Stimulated activated CD8-positive, alpha-beta memory T cell treated with anti-CD3 and anti-CD28 coated beads, Interleukin-4, amount 100 ng/mL, for 24 hours (primary cell): ENCODE measurements around the gene CYTH3.
A peak's percentile ranks its signal among the peaks of the same experiment; 100 is the strongest.
"Not testable (repeated sequence)": the region's sequence is repeated elsewhere in the genome, so short reads cannot be mapped to it uniquely, and the experiment has no call there.

Experiments
- DNase-seq: peaks from one replicate; pipeline ENCODE4 v3.0.0-alpha.2; 2020; ENCODE audit warnings: low read depth

The CYTH3 gene

GRCh38 chr7:6272481-6273323 lies at the start of gene CYTH3:
Gene CYTH3, minus strand, starts transcription at chr7:6272624. Its CDS starts 117 bp downstream, at chr7:6272507.
- DNase-seq: peak; percentile 65

GRCh38 chr7:6320791-6321190 lies 48.4 kb upstream of the CYTH3 start:
- DNase-seq: no peak

GRCh38 chr7:6317797-6318438 lies 45.5 kb upstream of the CYTH3 start:
- peak; percentile 2 for DNase-seq

GRCh38 chr7:6316226-6316625 lies 43.8 kb upstream of the CYTH3 start:
- no peak for DNase-seq

- DNase-seq: no peak
Observed at GRCh38 chr7:6315746-6316145, 43.3 kb upstream of the CYTH3 start.

- DNase-seq: no peak
Observed at GRCh38 chr7:6310271-6310993, 38.0 kb upstream of the CYTH3 start.

- DNase-seq: no peak
Observed at GRCh38 chr7:6307762-6308161, 35.3 kb upstream of the CYTH3 start.

- no peak for DNase-seq
Observed at GRCh38 chr7:6306471-6306870, 34.0 kb upstream of the CYTH3 start.

- no peak for DNase-seq
Observed at GRCh38 chr7:6305330-6305729, 32.9 kb upstream of the CYTH3 start.

- DNase-seq: not testable (repeated sequence)
Observed at GRCh38 chr7:6301446-6301845, 29.0 kb upstream of the CYTH3 start.

GRCh38 chr7:6299774-6300173 lies 27.4 kb upstream of the CYTH3 start:
- no peak for DNase-seq

- DNase-seq: no peak
Observed at GRCh38 chr7:6294839-6295238, 22.4 kb upstream of the CYTH3 start.

GRCh38 chr7:6293202-6293601 lies 20.8 kb upstream of the CYTH3 start:
- no peak for DNase-seq

- DNase-seq: not testable (repeated sequence)
Observed at GRCh38 chr7:6291941-6292340, 19.5 kb upstream of the CYTH3 start.

GRCh38 chr7:6291531-6291930 lies 19.1 kb upstream of the CYTH3 start:
- DNase-seq: no peak

GRCh38 chr7:6290319-6290741 lies 17.9 kb upstream of the CYTH3 start:
- no peak for DNase-seq

GRCh38 chr7:6288270-6288860 lies 15.9 kb upstream of the CYTH3 start:
- no peak for DNase-seq

GRCh38 chr7:6286486-6286885 lies 14.1 kb upstream of the CYTH3 start:
- DNase-seq: no peak

GRCh38 chr7:6284461-6285360 lies 12.3 kb upstream of the CYTH3 start:
- no peak for DNase-seq

- DNase-seq: no peak
Observed at GRCh38 chr7:6284055-6284400, 11.6 kb upstream of the CYTH3 start.

- not testable (repeated sequence) for DNase-seq
Observed at GRCh38 chr7:6283391-6284054, 11.1 kb upstream of the CYTH3 start.
